ENCODE measurements around the gene ARHGEF37.

Gene ARHGEF37

DNA sequence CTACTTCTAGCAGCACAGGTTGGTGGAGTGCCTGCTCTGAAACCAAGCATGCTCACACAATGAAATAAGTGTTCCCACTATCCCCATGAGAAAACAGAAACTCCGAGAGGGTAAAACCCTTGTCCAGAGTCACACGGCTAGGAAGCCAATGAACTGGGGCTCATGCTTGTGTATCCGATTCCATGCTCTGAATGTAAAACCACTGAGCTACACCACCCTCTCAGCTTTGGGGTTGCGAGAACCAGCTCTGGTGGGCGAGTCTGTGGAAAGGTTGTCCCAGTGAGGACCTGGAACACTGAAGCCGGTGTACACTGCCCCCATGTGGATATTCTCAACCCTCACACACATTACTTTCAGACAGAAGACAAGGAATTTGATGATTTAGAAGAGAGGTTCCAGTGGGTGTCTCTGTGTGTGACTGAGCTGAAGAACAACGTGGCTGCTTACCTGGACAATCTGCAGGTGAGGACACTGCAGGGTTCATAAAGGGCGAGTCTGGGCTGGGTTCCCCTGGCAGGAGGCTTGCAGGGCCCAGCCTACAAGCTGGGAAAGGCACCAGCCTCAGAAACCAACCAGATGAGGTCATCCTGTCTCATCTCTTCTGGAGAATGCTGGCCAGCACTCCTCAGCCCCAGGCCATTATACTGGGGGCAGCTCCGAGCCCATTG lies 37.4 kb downstream of the ARHGEF37 start:
- no peak overlapping the region for H3K27ac Mint-ChIP-seq

DNA sequence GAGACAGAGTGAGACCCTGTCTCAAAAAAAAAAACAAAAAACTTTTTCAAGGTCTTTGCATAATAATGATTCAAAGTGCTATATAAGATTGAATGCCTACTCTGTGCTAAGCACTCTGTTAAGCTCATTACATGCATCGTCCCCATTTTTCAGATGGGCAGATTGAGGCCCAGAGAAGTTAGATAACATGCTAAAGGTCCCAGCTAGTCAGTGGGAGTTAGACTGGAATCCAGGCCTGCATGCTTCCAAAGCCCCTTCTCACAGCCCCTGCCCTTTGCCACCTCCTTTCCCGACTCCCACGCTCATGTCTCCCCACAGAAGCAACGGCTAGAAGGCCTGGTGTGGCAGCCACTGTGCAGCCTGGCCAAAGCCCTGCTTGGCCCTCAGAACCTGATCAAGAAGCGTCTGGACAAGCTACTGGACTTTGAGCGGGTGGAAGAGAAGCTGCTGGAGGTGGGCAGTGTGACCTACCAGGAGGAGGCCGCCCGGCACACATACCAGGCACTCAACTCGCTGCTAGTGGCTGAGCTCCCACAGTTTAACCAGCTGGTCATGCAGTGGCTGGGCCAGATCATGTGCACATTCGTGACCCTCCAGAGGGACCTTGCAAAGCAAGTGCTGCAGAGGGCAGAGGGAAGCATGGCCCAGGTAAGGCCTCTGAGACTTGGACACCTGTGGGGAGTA lies 40.3 kb downstream of the ARHGEF37 start:
- no peak overlapping the region for H3K27ac Mint-ChIP-seq
- H3K4me3 Mint-ChIP-seq = no peak overlapping the region
- H3K9me3 Mint-ChIP-seq = no peaks in the 10 kb centered on the region
- no peaks in the 10 kb centered on the region for H3K27me3 Mint-ChIP-seq (ENCODE audit: low read depth)
- H3K4me1 Mint-ChIP-seq (ENCODE audit: low read depth) = peaks cover 4% of the 10 kb centered on the region
- no peaks in the 10 kb centered on the region for H3K36me3 Mint-ChIP-seq (ENCODE audit: low read depth)

More for the DNA sequence above, 37.4 kb downstream of the ARHGEF37 start:
- Mint-ChIP-seq H3K36me3 (ENCODE audit: low read depth) (no peaks in the 10 kb centered on the region), H3K4me3 (no peak overlapping the region), H3K4me1 (ENCODE audit: low read depth) (peaks cover 9% of the 10 kb centered on the region), H3K9me3 (no peaks in the 10 kb centered on the region), H3K27me3 (ENCODE audit: low read depth) (no peaks in the 10 kb centered on the region)

DNA sequence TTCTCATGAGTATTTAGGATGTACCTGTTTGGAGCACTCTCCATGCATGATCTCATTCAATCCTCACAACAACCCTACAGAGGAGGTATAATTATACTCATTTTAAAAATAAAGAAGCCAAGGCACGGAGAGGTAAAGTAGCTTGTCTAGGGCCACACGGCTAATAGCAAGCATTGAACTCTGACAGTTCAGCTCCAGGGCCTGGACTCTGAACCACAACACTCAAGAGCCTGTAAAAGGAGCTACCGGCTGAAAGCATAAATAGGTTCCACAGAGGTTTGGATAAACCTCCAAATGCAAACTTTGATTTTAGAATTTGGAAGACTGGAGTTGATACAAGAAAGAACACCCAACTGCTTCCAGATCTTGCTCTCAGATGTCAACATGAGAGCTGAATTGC lies 41.2 kb downstream of the ARHGEF37 start:
- no peaks in the 10 kb centered on the region for H3K9me3 Mint-ChIP-seq
- H3K27me3 Mint-ChIP-seq (ENCODE audit: low read depth) = no peaks in the 10 kb centered on the region
- H3K4me3 Mint-ChIP-seq = no peak overlapping the region
- H3K27ac Mint-ChIP-seq = no peak overlapping the region
- no peaks in the 10 kb centered on the region for H3K4me1 Mint-ChIP-seq (ENCODE audit: low read depth)
- H3K36me3 Mint-ChIP-seq (ENCODE audit: low read depth) = no peaks in the 10 kb centered on the region

GRCh38 chr5:149623473-149623872 lies 42.2 kb downstream of the ARHGEF37 start:
- no peaks in the 10 kb centered on the region for H3K36me3 Mint-ChIP-seq (ENCODE audit: low read depth)
- no peak overlapping the region for H3K27ac Mint-ChIP-seq
- no peaks in the 10 kb centered on the region for H3K27me3 Mint-ChIP-seq (ENCODE audit: low read depth)
- H3K9me3 Mint-ChIP-seq = no peaks in the 10 kb centered on the region
- H3K4me1 Mint-ChIP-seq (ENCODE audit: low read depth) = no peaks in the 10 kb centered on the region
- H3K4me3 Mint-ChIP-seq = no peak overlapping the region

DNA sequence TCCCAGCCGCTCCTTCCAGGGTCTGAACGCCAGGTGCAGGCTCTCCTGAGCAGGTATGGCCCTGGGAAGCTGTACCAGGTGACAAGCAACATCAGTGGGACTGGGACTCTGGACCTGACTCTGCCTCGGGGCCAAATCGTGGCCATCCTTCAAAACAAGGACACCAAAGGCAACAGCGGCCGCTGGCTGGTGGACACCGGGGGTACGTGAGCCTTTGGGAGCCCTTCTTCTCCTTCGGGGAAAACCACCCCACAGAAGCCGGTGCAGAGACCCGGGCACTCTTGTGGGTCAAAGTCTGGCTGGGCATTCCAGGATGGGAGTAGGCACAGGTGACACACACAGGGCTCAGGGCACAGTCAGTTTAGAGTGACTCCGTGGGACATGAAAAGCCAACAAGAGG lies 45.8 kb downstream of the ARHGEF37 start:
- Mint-ChIP-seq H3K27me3 (ENCODE audit: low read depth) (no peaks in the 10 kb centered on the region), H3K36me3 (ENCODE audit: low read depth) (no peaks in the 10 kb centered on the region), H3K27ac (no peak overlapping the region), H3K4me3 (no peak overlapping the region), H3K9me3 (no peaks in the 10 kb centered on the region), H3K4me1 (ENCODE audit: low read depth) (no peaks in the 10 kb centered on the region)

DNA sequence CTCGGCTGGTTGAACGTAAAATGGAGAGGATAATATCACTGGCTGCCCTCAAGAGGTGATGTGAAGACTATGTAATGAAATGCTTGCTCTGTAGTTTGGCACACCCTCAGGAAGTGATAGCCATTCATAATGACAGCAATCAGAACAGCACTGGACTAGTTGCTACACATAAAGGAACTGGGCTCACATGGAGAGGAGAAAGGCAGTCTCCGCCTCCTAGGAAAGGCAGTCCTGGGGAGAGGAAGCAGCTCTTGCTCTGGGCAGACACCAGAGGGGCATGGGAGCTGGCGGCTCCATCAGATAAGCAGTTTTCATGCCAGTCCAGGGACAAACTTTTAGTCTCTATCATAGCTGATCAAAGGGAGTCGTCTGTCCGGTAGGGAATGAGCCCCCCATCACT lies 46.9 kb downstream of the ARHGEF37 start:
- no peaks in the 10 kb centered on the region for H3K27me3 Mint-ChIP-seq (ENCODE audit: low read depth)
- no peak overlapping the region for H3K4me3 Mint-ChIP-seq
- no peaks in the 10 kb centered on the region for H3K36me3 Mint-ChIP-seq (ENCODE audit: low read depth)

DNA sequence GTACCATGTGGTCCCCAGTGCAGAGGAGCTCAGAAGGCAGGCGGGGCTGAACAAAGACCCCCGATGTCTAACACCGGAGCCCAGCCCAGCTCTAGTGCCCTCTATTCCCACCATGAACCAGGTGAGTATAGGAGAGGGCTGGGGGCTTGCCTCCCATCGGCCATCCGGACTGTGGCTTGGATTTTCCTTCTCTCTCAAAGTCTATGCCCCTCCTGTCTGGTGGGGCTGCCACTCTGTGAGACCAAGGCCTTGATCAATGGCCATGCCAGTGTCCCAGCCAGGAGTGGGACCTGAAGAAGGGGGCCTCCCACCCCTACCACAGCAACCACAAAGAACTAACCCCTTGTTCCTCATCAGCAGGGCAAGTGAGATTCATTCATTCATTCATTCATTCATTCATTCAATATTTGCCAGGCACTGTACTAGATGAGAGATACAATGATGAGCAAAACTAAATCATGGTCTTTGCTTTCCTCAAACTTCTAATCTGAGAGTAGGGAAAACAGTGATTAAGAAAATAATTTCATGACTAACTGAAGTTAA lies 47.6 kb downstream of the ARHGEF37 start:
- Mint-ChIP-seq H3K36me3 (ENCODE audit: low read depth) (no peaks in the 10 kb centered on the region), H3K27me3 (ENCODE audit: low read depth) (no peaks in the 10 kb centered on the region), H3K4me3 (no peak overlapping the region), H3K4me1 (ENCODE audit: low read depth) (peaks cover 11% of the 10 kb centered on the region), H3K27ac (no peak overlapping the region), H3K9me3 (no peaks in the 10 kb centered on the region)

More for the DNA sequence above, 46.9 kb downstream of the ARHGEF37 start:
- Mint-ChIP-seq H3K27ac (no peak overlapping the region), H3K9me3 (no peaks in the 10 kb centered on the region), H3K4me1 (ENCODE audit: low read depth) (peaks cover 9% of the 10 kb centered on the region)

DNA sequence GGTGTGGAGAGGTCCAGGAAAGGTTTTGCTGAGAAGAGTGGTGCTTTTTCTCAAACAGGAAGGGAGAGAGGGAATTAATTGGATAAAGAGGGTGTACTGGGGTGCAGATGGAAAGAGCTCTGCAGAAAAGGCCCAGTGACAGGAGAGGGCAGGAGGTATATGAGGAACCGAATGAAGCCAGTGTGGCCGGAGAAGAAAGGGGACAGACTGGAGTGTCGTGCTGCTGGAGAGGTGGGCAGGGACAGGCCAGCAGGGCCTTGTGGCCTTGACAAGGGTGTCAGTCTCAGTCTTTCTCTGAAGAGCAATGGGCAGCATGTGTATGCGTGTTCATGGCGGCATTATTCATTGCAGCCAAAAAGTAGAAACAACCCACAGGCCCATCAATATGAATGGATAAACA lies 48.1 kb downstream of the ARHGEF37 start:
- no peak overlapping the region for H3K4me3 Mint-ChIP-seq
- H3K4me1 Mint-ChIP-seq (ENCODE audit: low read depth) = peaks cover 11% of the 10 kb centered on the region
- no peak overlapping the region for H3K27ac Mint-ChIP-seq
- no peaks in the 10 kb centered on the region for H3K27me3 Mint-ChIP-seq (ENCODE audit: low read depth)
- H3K36me3 Mint-ChIP-seq (ENCODE audit: low read depth) = no peaks in the 10 kb centered on the region
- H3K9me3 Mint-ChIP-seq = no peaks in the 10 kb centered on the region

- H3K9me3 Mint-ChIP-seq = no peaks in the 10 kb centered on the region
- H3K36me3 Mint-ChIP-seq (ENCODE audit: low read depth) = no peaks in the 10 kb centered on the region
- no peaks in the 10 kb centered on the region for H3K27me3 Mint-ChIP-seq (ENCODE audit: low read depth)
- no peak overlapping the region for H3K27ac Mint-ChIP-seq
- no peak overlapping the region for H3K4me3 Mint-ChIP-seq
- peaks cover 11% of the 10 kb centered on the region for H3K4me1 Mint-ChIP-seq (ENCODE audit: low read depth)
Observed at GRCh38 chr5:149630337-149630736, 49.0 kb downstream of the ARHGEF37 start.

GRCh38 chr5:149631506-149631905 lies 50.2 kb downstream of the ARHGEF37 start:
- Mint-ChIP-seq H3K36me3 (ENCODE audit: low read depth) (no peaks in the 10 kb centered on the region), H3K9me3 (no peaks in the 10 kb centered on the region), H3K27ac (no peak overlapping the region), H3K27me3 (ENCODE audit: low read depth) (no peaks in the 10 kb centered on the region), H3K4me3 (no peak overlapping the region), H3K4me1 (ENCODE audit: low read depth) (peaks cover 11% of the 10 kb centered on the region)

GRCh38 chr5:149632311-149633251 lies 51.3 kb downstream of the ARHGEF37 start:
- H3K27ac Mint-ChIP-seq = no peak overlapping the region
- H3K4me3 Mint-ChIP-seq = no peak overlapping the region
- no peaks in the 10 kb centered on the region for H3K36me3 Mint-ChIP-seq (ENCODE audit: low read depth)
- H3K4me1 Mint-ChIP-seq (ENCODE audit: low read depth) = peaks cover 12% of the 10 kb centered on the region
- H3K9me3 Mint-ChIP-seq = no peaks in the 10 kb centered on the region
- no peaks in the 10 kb centered on the region for H3K27me3 Mint-ChIP-seq (ENCODE audit: low read depth)

DNA sequence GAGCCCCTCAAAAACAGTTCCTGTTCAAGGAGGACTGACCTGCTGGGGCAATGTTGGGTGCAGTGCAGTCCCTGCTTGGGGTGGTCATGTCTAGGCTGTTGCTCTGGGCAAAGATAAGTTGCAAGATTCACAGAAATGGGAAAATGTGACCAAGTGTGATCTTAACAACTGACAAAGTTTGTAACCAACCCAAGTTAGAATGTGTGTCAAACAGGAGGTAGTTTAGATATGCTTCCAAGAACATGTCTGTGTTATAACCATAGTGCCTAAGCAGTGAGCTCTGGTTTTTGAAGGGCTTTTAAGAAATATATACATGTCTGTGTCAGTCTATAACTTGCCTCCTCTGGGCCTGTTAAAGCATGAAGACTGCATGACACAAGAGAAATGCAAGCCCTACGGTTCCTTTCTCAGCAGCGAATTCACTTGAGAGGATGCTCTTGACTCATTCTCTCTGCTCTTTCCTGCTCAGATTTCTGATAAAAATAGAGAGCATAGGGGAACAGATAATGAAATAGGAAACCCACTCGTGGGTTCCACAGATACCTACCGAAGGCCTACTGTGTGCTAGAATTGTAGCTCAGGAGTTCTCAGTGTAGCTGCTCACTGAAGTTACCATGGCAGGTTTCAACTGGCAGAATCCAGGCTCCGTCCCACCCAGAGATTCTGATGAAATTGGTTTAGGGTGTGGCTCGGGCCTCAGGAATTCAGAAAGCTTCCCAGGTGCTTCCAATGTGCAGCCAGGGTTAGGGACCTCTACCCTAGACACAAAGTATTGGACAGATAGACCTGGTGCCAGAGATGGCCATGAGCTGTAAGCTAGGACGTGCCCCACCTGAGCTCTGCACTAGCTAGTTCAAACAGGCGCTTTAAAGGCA lies 52.4 kb downstream of the ARHGEF37 start:
- Mint-ChIP-seq H3K27ac (no peak overlapping the region), H3K27me3 (ENCODE audit: low read depth) (no peaks in the 10 kb centered on the region), H3K4me1 (ENCODE audit: low read depth) (peaks cover 12% of the 10 kb centered on the region), H3K36me3 (ENCODE audit: low read depth) (no peaks in the 10 kb centered on the region), H3K9me3 (no peaks in the 10 kb centered on the region), H3K4me3 (no peak overlapping the region)

DNA sequence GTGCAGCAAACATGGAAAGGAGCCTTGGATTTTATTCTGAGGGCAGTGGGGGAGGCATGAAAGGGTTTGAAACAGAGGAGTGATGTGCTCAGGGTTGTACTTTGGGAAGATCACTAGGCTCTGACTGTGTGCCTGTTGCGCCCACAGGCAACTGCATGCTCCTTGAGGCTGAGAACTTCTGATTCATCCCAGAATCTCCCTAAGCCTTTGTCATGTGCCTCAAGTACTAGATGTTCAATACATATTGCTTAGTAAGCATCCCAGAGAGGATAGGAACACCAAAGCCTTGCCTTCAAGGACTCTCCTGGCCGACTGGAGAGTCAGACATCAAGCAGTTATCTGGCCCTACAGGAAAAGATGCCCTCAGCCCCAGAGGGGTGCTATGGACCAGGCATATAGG lies 54.1 kb downstream of the ARHGEF37 start:
- H3K9me3 Mint-ChIP-seq = no peaks in the 10 kb centered on the region
- H3K4me3 Mint-ChIP-seq = no peak overlapping the region
- H3K36me3 Mint-ChIP-seq (ENCODE audit: low read depth) = no peaks in the 10 kb centered on the region
- H3K27me3 Mint-ChIP-seq (ENCODE audit: low read depth) = no peaks in the 10 kb centered on the region
- no peak overlapping the region for H3K27ac Mint-ChIP-seq
- H3K4me1 Mint-ChIP-seq (ENCODE audit: low read depth) = peaks cover 12% of the 10 kb centered on the region

All from T-helper 1 cell treated with Interleukin-12 subunit alpha and Interleukin-12 subunit beta and Interleukin-4 antibody, amounts not matched to agents 30 μg/mL and 1 μg/mL, for 36 hours (primary cell).